ENCODE data around the gene CAMK2G.

Gene CAMK2G

GRCh38 chr10:73878365-73878764 lies 4.0 kb upstream of the CAMK2G start:
- no peak for DNase-seq

- DNase-seq: no peak
These were observed 3.3 kb upstream of the CAMK2G start for GRCh38 chr10:73877533-73878160.

GRCh38 chr10:73876971-73877370 lies 2.6 kb upstream of the CAMK2G start:
- DNase-seq: no peak

- no peak for DNase-seq
These were observed 2.2 kb upstream of the CAMK2G start for GRCh38 chr10:73876566-73876965.

DNA sequence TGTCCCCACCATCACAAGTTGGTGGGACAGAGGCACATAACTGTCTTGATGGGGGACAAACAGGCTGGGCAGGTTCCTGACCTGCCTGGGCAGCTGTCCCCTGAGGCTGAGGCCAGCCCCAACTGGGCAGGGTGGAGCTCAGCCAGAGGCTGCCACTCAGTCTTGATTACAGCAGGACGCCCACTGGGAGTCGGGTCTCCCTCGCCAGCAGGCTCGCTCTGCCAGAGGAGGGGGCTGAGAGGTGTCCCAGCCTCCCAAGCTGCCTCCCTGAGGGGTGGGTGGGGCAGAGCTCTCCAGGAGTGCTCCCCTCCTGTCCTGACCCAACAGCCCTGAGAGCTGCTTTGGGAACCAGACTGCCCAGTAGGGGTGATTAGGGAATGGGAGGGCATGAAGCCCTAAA lies 1.8 kb upstream of the CAMK2G start:
- no peak for DNase-seq

DNA sequence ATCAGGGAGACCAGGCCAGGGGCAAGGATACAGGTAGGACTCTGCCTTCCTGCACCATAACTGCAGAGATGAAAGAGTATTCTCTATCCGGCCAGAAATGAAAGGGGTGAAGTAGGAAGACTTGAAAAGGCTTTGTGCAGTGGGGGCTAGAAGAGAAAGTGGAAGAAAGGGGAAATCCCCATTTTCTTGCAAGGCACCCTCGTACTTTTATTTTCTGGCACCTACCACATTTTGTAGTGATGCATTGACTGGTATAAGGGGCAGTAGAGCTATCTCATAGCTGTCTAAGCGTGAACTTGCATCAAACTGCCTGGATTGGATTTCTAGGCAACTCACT lies 752 bp upstream of the CAMK2G start:
- peak; percentile 68 for DNase-seq

DNA sequence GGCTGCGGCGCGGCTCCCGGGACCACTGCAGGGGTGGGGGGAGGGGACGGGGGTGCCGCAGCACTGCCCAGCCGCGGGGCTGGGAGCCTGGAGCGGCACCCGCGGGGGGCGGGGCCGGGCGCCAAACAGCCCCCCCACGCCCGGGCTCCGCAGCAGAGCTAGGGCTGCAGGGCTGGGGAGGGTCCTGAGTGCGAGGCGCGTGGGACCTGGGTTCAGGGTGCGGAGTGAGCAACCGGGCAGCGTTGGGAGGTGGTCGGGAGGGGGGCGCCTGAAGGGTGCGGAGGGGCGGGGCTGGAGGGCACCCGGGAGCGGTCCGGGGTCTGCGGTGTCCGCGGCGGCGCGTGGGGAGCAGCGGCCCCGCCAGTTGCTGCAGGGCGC lies 528 bp downstream of the CAMK2G start:
- no peak for DNase-seq

GRCh38 chr10:73873142-73873837 lies 1.1 kb downstream of the CAMK2G start:
- no peak for DNase-seq

GRCh38 chr10:73872190-73872710 lies 2.1 kb downstream of the CAMK2G start:
- DNase-seq: no peak

DNA sequence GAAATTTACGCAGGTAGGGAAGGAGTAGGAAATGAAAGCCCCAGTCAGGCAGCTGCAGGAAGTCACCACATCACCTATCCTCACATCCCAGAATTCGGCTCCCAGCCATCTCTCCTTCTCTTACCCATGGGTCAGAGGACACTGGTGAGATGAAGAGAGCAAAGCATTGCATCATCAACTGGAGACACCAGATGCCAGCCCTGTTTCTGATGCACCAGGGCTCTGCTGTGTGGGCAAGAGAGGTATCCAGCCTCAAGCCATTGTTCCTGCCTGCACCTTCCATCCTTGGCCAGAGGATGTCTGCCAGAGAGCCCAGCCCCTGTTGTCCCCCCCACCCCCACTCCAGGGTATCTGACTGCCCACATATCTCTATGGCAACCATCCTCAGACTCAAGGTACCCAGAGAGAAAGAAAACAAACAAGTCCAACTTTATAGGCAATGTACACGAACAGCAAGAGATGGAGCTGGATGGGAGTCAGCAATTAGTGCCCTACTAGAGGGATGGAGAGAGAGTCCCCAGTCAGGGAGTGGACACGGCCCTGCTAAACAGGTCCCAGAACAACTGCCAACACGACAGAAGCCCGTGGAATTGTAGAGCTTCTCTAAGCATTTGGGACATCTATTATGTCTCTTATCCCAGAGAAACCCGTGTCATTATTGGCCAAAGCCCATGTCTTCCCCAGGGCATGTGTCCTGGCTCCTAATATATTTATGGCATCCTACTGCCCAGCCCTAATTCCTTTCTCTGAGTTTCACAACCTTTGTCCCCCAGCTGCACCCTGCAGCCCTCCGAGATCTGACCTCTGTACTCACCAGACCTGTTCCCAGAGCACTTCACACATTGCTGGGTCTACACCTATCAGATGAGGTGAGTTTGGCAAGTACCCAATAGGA lies 2.8 kb downstream of the CAMK2G start:
- DNase-seq: no peak

- DNase-seq: no peak
These were observed 5.6 kb downstream of the CAMK2G start for GRCh38 chr10:73868655-73869195.

GRCh38 chr10:73867871-73868631 lies 6.3 kb downstream of the CAMK2G start:
- no peak for DNase-seq

DNA sequence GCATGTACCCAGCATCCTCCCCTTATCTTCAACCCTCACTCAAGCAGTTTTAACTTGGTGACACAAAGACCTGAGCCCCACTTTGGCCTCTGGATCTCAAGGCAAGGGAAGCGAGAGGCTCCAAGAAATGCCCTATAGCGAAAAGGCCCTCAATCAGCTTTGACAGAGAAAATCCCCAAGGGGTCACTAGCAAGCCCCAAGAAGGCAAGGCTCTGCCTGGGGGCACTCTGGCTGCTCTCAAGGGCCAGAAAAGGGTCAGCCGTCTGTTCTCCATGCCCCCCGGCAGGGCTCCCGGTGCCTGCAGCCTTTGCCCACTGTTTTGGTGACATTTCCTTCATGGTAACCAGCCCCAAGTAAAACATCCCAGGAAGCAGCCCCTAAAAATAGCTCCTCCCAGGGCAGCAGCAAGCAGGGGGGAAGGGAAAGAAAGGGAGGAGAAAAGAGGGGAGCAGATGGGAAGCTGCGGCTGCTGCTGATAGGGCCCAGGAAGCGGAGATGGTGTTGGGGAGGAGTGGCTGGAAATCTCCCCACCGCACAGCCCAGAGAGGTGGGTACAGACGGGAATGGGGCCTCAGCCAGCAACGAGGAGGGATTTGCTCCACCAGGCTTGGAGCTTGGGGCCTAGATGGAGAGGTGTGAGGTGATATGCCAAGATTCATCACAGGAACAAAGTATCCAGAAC lies 7.1 kb downstream of the CAMK2G start:
- DNase-seq: no peak

GRCh38 chr10:73866621-73867020 lies 7.7 kb downstream of the CAMK2G start:
- no peak for DNase-seq

DNA sequence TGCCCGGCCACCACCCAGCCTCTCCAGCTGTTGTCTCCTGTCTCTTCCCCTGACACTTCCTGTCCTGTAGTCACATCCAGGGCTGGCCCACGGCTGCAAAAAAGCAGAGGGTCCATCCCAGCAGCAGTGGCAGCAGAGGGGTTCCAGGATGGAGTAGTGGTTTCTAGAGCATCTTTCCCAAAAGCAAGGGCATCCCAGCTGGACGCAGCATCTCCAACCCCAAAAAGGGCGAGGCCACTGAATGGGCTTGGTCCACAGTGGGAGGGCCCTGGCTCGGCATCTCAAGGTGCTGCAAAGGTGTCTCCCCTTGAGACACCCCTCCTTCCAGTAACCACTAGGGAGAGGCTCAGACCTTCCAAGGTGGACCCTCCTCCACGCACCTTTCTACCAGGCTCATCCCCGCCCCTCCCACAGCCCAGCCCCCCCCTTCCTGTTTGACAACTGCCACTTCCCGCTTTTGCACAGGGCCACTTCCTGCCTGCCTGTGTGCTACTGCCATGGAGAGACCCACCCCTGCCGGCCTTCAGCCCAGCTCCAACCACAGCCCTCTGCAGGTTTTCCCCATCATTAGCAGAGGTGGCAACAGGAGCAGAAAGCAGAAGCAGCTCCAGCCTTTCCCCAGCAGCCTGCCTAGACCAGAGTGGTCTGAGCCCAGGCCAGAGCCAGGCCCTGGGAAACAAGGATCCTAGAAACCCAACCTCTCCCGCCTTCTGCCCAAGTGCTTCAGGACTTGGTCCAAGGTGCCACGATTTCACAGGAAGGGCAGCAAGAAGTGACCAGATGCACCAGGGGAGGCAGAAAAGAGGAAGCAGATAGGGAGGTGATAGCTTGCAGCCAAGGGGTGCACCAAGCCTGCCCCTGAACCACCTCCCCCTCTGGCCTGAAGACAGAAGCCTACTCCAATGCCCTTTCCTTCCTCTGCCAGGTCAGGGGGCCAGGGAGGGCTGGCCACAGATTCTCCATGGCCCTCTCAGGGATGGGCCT lies 8.6 kb downstream of the CAMK2G start:
- DNase-seq: peak; percentile 73

- no peak for DNase-seq
These were observed 9.3 kb downstream of the CAMK2G start for GRCh38 chr10:73865107-73865458.

- DNase-seq: no peak
These were observed 10.1 kb downstream of the CAMK2G start for GRCh38 chr10:73864229-73864628.

- no peak for DNase-seq
These were observed 11.1 kb downstream of the CAMK2G start for GRCh38 chr10:73863039-73863817.

DNA sequence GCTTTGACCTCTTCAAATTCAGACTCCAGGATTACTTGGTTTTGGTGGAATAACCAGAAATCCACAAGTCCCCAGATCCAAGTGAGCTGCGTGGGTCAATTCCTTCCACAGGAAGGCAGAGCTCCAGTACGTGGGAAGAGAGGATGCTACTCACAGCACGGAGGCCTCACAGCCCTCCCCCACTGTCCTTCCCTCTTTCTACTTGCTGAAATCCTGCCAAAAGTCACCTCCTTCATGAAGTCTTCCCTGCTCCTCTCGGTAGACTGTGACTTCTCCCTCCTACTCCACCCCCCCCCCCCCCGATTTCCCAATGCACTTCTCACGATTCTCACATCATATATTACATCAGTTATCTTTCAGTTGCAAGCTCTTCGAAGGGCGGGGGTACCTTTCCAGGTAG lies 12.3 kb downstream of the CAMK2G start:
- peak; percentile 40 for DNase-seq
